GM18873 (cell line): ENCODE data around the gene AGTR1.
"Not testable (repeated sequence)": the region's sequence is repeated elsewhere in the genome, so short reads cannot be mapped to it uniquely, and the experiment has no call there.

ENCODE experiments used
- ATAC-seq: cut with Tn5 transposase; IDR thresholded peaks from one replicate; pipeline ENCODE4 v1.9.1; 2021; ENCODE audit warnings: mild to moderate bottlenecking, moderate library complexity, moderate number of reproducible peaks; ENCODE audit not compliant: unreplicated experiment, low FRiP score

AGTR1 gene

DNA sequence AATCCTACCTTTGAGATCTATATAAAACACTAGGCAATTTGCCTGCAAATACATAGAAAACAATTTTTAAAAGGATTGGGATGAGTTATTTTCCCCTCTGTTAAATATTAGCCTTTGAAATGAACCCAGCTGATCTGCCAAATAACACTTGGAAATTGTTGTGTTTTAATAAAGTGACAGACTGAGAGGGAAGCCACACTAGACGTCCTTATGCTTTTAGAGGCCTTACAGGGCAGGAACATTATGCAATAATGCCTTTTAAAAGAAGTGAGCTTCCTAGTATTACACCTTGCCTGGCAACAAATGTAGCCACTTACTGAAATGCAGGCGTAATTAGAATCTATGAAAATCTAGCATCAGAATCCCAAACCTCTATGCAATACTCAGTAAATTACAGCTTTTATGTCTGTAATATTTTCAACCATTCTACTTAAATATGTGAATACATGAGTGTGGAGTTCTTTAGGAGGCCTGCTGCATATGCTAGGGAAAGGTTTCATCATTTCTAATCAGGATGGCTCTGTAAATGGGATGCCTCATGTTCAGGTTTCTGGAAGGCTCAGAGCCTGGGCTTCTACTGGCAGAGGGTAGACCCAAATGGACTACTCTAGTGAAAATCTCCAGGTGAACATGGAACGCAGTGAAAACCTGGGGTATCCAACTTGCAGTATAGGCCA, 20.3 kb downstream of the AGTR1 start:
- ATAC-seq = no peak

- ATAC-seq = no peak
These were observed 21.5 kb downstream of the AGTR1 start for GRCh38 chr3:148718982-148719862.

DNA sequence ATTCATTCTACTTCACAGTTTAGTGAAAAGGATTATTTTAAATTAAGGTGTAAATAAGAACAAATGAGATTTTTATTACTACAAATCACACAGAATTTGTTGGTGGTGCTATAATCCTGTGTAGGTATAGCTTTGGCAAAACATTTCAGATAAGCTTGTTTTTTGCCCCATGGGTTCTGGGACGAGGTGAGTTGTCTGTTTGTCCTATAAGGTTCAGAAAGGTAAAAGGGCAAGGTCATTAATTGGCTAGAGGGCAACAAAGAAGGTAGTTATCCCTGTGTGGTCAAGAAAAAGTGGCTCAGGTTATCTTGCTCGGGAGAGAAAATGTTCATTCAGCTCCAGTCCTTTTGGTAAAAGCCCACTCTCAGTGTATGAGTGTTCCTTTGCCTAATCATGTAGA, 23.2 kb downstream of the AGTR1 start:
- no peak for ATAC-seq

GRCh38 chr3:148723631-148724030, 25.9 kb downstream of the AGTR1 start:
- ATAC-seq = no peak

- ATAC-seq = no peak
These were observed 29.5 kb downstream of the AGTR1 start for GRCh38 chr3:148727231-148727630.

GRCh38 chr3:148728753-148729152, 31.1 kb downstream of the AGTR1 start:
- no peak for ATAC-seq

GRCh38 chr3:148729476-148730055, 31.9 kb downstream of the AGTR1 start:
- no peak for ATAC-seq

GRCh38 chr3:148730676-148731075, 33.0 kb downstream of the AGTR1 start:
- ATAC-seq = no peak

DNA sequence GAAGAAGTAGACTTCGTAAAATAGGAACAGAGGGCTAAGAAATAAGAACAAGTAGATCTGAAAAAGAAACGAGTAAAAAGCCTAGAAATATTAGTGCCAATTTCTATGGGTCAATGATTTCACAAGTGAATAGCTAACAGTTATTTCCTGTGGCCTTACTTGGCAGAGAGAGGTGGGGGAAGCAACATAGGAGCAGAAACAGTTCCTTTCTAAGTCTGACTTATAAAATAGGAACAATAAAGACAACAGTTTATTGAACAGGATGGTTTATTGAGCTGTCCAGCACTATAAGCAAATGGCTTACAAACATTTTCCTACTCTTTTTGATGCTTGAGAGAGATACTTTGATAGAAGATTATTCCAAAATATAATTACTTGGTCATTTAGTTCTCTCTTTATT, 37.9 kb downstream of the AGTR1 start:
- no peak for ATAC-seq

DNA sequence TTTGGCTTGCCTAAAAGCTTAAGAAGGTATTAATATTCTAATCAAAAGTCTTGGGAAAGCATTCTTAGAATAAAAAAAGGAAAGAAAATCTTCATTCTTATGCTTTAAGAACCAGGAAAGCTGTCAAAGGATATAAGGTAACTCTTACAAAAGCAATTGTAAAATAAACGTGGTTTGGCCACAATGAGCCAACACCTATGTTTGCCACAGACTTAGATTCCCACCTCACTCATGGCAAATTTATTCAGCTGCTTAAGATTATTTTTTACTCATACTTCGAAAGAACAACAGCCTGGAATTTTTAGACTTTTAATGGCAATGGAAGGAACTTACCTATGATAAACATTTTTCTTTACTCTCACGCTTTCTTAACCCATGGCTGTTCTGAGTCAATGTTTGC, 38.4 kb downstream of the AGTR1 start:
- ATAC-seq = no peak

DNA sequence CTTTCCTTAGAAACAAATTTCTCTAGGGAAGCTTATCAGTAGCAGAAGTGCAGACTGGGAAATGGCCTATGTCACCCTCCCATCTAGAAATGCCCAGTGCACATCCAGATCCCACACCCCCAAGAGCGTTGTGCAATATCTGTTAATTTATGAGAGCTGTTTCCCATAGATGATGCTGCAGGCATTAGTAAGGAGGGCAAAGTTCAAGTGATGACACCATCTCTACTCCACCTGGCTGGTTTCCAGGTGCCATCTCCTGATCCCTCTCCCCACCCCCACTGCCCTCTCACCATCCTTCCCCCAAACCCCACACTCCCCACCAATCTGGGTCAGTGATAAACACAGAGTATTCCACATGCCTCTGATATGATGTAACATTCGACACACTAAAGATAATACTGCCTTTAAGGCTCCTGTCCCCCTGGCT, 39.4 kb downstream of the AGTR1 start:
- ATAC-seq = no peak

DNA sequence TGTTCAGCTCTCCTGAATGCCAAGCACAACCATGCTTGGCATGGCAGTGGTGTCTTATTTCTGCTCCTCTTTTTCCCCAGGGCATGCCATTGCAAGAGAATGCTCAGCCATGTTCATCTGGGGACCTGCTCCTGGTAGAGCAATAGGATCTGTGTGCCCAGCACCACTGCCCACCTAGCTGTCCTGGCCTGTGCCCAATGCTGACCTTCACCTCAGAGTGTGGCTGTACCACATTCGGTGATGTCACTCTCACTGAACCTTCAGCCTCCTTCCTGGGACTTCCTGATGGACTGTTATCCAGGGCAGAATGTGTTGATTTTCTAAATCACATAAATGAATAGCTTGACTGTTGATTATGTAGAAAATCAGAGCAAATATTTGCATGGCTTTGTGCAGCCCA, 42.0 kb downstream of the AGTR1 start:
- ATAC-seq = no peak

DNA sequence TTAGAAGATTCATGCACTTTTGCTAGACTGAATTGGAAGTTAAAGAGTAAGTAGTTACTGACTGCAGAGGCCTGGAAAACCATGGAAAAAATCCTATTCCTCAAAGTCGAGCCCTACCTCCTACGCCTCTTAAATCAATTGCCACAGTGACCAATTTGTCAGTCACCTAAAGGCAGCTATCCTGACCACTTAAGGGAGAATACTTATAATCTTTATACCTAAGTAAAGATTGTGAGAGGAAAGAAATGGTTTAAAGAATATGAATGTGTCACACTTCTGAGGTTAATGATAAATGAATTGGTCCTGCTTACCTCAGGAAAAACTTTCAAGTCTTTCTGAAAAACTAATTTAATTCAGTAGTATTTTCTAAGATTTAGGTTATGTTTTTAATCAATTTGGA, 42.6 kb downstream of the AGTR1 start:
- ATAC-seq = no peak

GRCh38 chr3:148741219-148741618, 43.5 kb downstream of the AGTR1 start:
- ATAC-seq = no peak

DNA sequence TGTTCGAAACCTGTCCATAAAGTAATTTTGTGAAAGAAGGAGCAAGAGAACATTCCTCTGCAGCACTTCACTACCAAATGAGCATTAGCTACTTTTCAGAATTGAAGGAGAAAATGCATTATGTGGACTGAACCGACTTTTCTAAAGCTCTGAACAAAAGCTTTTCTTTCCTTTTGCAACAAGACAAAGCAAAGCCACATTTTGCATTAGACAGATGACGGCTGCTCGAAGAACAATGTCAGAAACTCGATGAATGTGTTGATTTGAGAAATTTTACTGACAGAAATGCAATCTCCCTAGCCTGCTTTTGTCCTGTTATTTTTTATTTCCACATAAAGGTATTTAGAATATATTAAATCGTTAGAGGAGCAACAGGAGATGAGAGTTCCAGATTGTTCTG, 44.4 kb downstream of the AGTR1 start:
- ATAC-seq = no peak

DNA sequence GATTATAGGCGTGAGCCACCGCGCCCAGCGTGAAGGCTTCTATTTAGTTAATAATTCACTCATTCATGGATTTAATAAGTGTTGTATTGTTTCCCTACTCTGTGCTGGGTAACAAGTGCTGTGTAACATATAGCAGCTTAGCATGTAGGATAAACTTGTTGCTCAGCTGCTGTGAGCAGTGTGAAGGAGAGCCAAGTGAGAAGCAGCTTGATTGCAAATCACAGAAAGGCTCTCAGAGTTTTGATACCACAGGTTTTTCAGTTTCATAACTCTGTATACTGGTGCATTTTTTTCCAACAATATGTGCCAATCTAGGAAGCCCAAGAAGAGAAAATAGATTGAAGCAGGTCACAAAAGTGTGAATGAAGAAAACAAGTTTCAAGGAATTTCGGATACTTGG, 48.4 kb downstream of the AGTR1 start:
- ATAC-seq = no peak

- ATAC-seq = no peak
These were observed 50.6 kb downstream of the AGTR1 start for GRCh38 chr3:148748283-148748682.

DNA sequence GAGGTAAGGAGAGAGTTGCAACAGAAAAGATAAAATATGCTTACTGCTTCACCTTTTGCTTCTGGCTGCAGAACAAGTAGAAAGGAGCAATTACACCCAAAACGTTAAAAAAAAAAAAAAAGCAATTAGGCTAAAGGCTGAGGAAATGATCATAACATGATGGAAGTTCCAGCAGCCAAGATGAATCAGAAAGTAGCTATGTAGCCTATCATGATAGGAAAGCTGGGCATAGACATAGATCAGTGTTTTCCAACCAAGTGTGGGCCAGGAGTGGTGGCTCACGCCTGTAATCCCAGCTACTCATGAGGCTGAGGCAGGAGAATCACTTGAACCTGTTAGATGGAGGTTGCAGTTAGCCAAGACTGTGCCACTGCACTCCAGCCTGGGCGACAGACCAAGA, 52.6 kb downstream of the AGTR1 start:
- ATAC-seq = no peak

- ATAC-seq = no peak
These were observed 53.8 kb downstream of the AGTR1 start for GRCh38 chr3:148751461-148751860.

DNA sequence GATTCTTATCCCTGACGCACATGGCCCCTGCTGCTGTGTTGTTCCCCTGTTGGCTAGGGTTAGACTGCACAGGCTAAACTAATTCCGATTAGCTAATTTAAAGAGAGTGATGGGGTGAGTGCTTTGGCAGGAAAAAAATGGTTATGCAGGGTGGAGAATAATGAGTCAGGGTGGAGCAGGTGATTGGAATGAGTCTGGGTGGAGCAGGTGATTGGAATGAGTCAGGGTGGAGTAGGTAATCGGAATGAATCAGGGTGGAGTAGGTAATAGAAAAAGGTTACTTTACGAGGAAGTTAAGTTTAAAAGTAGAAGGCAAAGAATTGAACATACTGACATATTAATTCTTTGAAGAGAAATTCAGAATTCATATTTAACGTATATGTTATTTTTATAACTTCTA, 55.7 kb downstream of the AGTR1 start:
- ATAC-seq = not testable (repeated sequence)

DNA sequence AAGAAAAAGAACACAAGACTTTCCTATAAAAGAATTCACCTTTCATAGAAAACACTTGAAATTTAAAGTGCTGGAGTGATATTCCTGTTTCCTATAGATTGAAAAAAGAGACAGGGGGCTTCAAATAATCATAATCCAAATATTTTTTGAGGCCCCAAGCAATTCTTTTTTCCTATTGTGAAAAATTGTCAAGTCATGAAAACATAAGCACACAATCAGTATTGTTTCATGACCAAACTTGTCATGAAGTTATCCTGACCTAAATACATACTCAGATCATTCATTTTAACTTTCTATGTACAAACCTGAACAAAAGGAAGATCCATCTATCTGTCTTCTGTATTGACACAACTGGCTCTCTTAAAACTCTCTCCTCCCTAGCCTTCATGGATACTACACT, 57.9 kb downstream of the AGTR1 start:
- no peak for ATAC-seq

- ATAC-seq = no peak
These were observed 58.6 kb downstream of the AGTR1 start for GRCh38 chr3:148756311-148756710.
